SH-SY5Y (cell line): ENCODE data around the gene TECPR2.

Experiments
- GATA2 ChIP-seq: IDR thresholded peaks from 2 replicates; pipeline ENCODE4 v1.6.1; 2011; ENCODE audit warnings: mild to moderate bottlenecking, low read depth, low read length
- GATA3 ChIP-seq: IDR thresholded peaks from 2 replicates; pipeline ENCODE4 v1.6.1; 2011; ENCODE audit warnings: low read depth, mild to moderate bottlenecking, low read length, moderate library complexity

GRCh38 chr14:102403028-102403427, 40.3 kb downstream of the TECPR2 start:
- TF ChIP-seq GATA3 (no peak), GATA2 (no peak)
